Measurements from ENCODE around the gene TGM6. TPM values are rescaled to one million over a fixed set of nuclear protein-coding genes. Genes with fewer than 3 reads are reported as not detected.

TGM6 gene
- total RNA-seq, 4 donors from 2014 or later, result not detected

DNA sequence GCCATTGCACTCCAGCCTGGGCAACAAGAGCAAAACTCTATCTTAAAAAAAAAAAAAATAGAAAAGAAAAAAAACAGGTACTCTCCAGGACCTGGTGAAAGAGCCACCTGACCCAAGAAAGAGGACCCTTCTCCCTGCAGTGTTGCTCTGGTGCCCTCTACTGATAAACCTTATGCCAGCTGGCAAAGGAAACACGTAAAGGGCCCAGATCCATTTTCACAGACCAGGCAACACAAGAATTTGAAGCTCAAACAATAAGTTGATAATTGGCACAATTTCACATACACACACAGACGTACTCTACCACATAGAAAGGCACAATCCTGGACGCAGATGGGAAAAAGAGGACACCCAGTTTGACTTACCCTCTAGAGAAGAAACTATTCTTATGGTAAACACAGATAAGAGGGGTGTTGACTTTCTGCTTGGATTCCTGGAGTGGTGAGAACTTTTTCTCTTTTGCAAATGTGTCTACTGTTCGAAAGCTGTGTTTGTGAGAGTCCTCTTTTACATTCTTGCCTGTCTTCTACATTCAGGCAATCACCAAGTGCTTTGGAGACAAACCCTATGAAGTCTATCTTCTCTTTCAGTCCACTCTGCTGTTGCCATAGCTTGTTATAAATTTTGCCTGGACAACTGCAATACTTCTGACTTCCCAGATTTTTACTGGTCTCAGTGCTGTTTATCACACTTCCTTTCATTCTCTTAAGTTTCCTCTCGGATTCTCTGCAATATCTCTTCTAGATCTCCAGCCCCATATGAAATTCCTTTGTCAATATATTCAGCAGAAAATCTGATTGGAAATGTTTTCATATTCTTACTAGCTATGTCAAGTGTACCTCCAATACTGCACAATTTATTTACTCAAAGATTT lies 96.3 kb downstream of the TGM6 start:
- H3K4me1 ChIP-seq, result no peaks in the 10 kb centered on the region
- no peaks in the 10 kb centered on the region for H3K36me3 ChIP-seq
- no peak overlapping the region for H3K4me3 ChIP-seq
- TF ChIP-seq, protein P1, sequence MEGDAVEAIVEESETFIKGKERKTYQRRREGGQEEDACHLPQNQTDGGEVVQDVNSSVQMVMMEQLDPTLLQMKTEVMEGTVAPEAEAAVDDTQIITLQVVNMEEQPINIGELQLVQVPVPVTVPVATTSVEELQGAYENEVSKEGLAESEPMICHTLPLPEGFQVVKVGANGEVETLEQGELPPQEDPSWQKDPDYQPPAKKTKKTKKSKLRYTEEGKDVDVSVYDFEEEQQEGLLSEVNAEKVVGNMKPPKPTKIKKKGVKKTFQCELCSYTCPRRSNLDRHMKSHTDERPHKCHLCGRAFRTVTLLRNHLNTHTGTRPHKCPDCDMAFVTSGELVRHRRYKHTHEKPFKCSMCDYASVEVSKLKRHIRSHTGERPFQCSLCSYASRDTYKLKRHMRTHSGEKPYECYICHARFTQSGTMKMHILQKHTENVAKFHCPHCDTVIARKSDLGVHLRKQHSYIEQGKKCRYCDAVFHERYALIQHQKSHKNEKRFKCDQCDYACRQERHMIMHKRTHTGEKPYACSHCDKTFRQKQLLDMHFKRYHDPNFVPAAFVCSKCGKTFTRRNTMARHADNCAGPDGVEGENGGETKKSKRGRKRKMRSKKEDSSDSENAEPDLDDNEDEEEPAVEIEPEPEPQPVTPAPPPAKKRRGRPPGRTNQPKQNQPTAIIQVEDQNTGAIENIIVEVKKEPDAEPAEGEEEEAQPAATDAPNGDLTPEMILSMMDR (IDR thresholded peaks at IDR 0.05), result no peak
- no peak for TF ChIP-seq POLR2A (IDR thresholded peaks at IDR 0.05)
- H3K27me3 ChIP-seq, result no peaks in the 10 kb centered on the region
- no peak for DNase-seq
- H3K27ac ChIP-seq, result no peak overlapping the region
- H3K9me3 ChIP-seq, result no peaks in the 10 kb centered on the region
- intact Hi-C loops (cut with DNase I; ENCODE audit: low total_unique reads), result no loop called here

DNA sequence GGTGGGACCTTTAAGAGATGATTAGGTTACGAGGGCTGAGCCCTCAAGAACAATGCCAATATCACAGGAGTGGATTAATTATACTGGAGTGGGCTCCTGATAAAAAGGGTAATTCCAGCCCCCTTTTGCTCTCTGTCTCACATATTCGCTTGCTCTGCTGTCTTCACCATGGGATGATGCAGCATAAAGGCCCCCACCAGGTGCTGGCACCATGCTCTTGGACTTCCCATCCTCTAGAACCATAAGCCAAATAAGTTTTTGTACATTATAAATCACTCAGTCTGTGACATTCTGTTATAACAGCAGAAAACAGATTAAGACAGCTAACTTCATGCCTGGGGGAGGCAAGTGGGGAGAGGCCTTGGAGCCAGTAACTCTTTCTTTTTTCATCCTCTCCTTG lies 99.7 kb downstream of the TGM6 start:
- Histone ChIP-seq H3K27ac (no peak overlapping the region), H3K4me3 (no peak overlapping the region), H3K4me1 (no peaks in the 10 kb centered on the region), H3K36me3 (no peaks in the 10 kb centered on the region), H3K9me3 (no peaks in the 10 kb centered on the region), H3K27me3 (no peaks in the 10 kb centered on the region)
- intact Hi-C loops (cut with DNase I; ENCODE audit: low total_unique reads), result no loop called here
- DNase-seq, result no peak
- TF ChIP-seq POLR2A (IDR thresholded peaks at IDR 0.05), result no peak
- TF ChIP-seq, protein P1 (IDR thresholded peaks at IDR 0.05), result no peak

Small RNA genes within 50 kb of the gene (small RNA-seq; reads per million reads assigned to genes)
- not detected for gene RF00019

Other genes with a start within 250 kb of the TGM6 start
- gene TGM3, start 84.9 kb upstream of the TGM6 start, total RNA-seq, result under 1 TPM in 1 of 4 donors, not detected in 3; 0.21 TPM
- 100 to 1,000 TPM; 108 to 268 (median 133) TPM for gene SNRPB, start 89.9 kb downstream of the TGM6 start, total RNA-seq
- gene ZNF343, start 128.0 kb downstream of the TGM6 start, total RNA-seq, result 10 to 100 TPM; 11.2 to 20.5 (median 15.1) TPM
- not detected for gene TMC2, start 155.7 kb downstream of the TGM6 start, total RNA-seq

Data from uterus (tissue), 4 donors.